ENCODE measurements around the gene ZC3H13.

- TF ChIP-seq CTCF (IDR thresholded peaks at IDR 0.05) (no peak), POLR2AphosphoS5 (IDR thresholded peaks at IDR 0.05) (no peak), POLR2A (IDR thresholded peaks at IDR 0.05) (no peak)
Observed at GRCh38 chr13:45933203-45933908, 119.2 kb downstream of the ZC3H13 start.
